ENCODE results near the gene SHROOM3.

DNA sequence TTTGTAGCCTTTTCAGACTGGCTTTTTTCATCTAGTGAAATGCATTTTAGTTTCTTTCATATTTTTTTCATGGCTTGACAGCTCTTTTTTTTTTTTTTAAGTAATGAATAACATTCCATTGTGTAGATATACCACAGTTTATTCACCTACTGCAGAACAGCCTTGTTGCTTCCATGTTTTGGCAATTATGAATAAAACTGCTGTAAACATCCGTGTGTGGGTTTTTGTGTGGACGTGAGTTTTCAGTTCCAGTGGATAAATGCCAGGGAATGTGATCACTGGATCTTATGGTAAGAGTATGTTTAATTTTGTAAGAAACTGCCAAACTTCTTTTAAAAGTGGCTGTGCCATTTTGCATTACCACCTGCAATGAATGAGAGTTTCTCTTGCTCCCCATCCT is 302.2 kb downstream of the SHROOM3 start:
- TF ChIP-seq, protein P1, sequence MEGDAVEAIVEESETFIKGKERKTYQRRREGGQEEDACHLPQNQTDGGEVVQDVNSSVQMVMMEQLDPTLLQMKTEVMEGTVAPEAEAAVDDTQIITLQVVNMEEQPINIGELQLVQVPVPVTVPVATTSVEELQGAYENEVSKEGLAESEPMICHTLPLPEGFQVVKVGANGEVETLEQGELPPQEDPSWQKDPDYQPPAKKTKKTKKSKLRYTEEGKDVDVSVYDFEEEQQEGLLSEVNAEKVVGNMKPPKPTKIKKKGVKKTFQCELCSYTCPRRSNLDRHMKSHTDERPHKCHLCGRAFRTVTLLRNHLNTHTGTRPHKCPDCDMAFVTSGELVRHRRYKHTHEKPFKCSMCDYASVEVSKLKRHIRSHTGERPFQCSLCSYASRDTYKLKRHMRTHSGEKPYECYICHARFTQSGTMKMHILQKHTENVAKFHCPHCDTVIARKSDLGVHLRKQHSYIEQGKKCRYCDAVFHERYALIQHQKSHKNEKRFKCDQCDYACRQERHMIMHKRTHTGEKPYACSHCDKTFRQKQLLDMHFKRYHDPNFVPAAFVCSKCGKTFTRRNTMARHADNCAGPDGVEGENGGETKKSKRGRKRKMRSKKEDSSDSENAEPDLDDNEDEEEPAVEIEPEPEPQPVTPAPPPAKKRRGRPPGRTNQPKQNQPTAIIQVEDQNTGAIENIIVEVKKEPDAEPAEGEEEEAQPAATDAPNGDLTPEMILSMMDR (IDR thresholded peaks at IDR 0.05) = no peak
- TF ChIP-seq POLR2A (IDR thresholded peaks at IDR 0.05; ENCODE audit: low read depth) = no peak

Measured in esophagus muscularis mucosa (tissue), 3 donors.